ENCODE results near the gene COL28A1.

Gene COL28A1

GRCh38 chr7:7535691-7536090, at the start of gene COL28A1:
Gene COL28A1, minus strand, starts transcription at chr7:7535873. Its CDS starts 2,998 bp downstream, at chr7:7532875.
- no peak for DNase-seq (ENCODE audit: low read depth)

- DNase-seq (ENCODE audit: low read depth) = no peak
Observed at GRCh38 chr7:7584653-7585052, 49.0 kb upstream of the COL28A1 start.

DNA sequence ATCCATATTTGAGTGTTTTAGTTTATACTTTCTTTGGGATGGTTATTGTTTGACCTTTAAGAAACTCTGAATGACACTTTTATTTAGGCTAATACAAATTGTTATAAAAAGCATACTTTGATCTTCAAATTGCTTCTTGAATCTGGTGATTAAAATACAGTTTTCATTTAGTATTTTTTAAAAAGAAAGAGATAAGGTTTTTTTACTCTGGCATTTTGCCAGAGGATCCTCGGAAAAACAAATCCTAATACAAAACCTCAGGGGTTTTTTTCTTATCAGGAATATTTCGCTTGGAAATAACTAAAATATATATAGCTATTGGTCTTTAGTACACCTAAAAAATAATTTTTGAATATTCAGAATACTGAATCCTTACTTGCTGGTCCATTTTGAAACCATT, 48.1 kb upstream of the COL28A1 start:
- no peak for DNase-seq (ENCODE audit: low read depth)

- DNase-seq (ENCODE audit: low read depth) = no peak
Observed at GRCh38 chr7:7582596-7582995, 46.9 kb upstream of the COL28A1 start.

DNA sequence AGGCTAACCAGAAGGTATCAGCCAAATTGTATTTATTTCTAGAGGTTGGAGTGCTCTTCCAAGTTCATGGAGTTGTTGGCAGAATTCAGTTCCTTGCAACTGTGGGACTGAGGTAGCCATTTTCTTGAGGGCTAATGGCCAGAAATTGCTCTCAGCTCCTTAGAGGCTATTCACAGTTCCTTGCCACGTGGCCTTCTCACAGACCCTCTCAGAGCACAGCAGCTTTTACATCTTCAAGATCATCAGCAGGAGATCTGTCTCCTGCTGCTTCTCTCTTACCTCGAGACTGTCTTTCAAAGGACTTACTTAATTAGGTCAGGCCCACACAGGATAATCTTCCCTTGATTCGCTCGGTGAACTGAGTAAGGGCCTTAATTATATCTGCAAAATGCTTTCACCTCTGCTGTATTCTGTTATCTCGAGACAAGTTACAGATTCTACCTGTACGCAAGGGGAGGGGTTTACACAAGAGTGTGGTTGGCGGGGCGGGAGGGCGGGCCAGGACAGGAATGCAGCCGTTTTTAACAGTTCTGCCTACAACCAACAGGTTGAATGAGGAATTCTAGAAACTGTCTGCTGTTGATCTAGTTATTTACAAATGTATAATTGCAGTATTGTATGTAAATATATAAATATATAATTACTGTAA, 46.0 kb upstream of the COL28A1 start:
- no peak for DNase-seq (ENCODE audit: low read depth)

- DNase-seq (ENCODE audit: low read depth) = no peak
Observed at GRCh38 chr7:7579638-7580037, 44.0 kb upstream of the COL28A1 start.

GRCh38 chr7:7577888-7578287, 42.2 kb upstream of the COL28A1 start:
- no peak for DNase-seq (ENCODE audit: low read depth)

- DNase-seq (ENCODE audit: low read depth) = no peak
Observed at GRCh38 chr7:7576344-7576743, 40.7 kb upstream of the COL28A1 start.

GRCh38 chr7:7573701-7574100, 38.0 kb upstream of the COL28A1 start:
- no peak for DNase-seq (ENCODE audit: low read depth)

GRCh38 chr7:7570584-7570983, 34.9 kb upstream of the COL28A1 start:
- no peak for DNase-seq (ENCODE audit: low read depth)

DNA sequence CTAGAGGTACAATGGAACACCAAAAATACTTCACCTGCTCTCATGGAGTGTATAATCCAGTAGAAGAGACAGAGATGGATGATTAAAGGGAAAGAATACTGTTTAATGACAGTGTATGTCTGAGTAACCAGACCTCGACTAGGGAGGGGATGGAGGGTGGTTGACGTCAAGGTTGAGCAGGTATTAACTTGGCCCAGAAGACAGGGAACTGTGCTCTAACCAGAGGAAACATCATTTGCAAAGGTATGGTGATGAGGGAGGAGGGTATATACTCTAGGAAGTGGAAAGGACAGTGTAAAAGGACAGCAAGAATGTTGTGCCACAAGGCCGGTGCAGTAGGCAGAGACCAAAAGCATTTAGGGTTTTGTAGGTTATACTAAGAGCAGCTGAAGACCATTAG, 33.9 kb upstream of the COL28A1 start:
- DNase-seq (ENCODE audit: low read depth) = no peak

- DNase-seq (ENCODE audit: low read depth) = no peak
Observed at GRCh38 chr7:7569081-7569527, 33.4 kb upstream of the COL28A1 start.

DNA sequence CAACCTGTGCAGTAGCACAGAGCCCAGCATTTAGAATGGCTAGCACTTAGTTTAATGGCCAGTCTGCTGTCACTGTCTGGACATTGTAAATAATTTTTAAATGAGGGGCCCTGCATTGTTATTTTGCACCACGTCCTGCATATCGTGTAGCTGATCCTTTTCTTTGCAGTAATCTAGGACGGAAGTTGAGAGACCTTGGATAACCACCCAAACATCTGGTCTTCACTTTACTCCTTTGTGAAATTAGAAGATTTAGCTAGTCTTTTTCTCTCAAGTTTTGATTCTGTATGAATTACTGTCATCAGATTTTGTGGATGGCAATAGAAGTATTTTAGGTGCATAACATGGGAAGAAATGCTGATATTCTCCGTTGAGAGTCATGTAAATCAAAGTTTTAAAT, 32.9 kb upstream of the COL28A1 start:
- no peak for DNase-seq (ENCODE audit: low read depth)

DNA sequence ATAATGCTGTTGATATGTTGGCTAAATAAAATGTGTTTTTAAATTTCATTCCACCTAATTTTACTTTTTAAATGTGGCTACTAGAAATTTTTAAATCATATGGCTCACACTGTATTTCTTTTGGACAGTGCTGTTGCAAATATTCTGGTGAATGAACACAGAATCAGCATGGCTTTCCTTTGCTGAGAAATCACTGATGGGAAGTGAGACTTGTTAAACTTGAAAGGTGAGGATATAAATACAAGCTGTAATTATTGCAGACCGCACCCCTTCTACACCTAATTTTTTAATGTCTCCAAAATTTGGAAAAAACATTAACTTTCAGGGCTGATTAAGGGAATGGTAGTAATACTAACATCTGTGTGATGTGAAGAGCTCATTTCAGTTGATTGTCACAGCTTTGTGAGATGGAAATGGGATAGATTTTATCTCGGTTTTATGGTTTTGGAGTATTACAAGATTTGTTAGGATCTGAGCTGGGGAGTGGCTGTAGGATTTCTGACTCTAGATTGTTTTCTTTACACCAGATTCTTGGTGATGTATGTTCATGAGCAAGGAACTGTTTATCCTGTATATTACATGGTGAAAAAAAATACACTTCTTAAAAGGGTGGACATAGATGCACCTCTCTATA, 32.3 kb upstream of the COL28A1 start:
- DNase-seq (ENCODE audit: low read depth) = no peak

DNA sequence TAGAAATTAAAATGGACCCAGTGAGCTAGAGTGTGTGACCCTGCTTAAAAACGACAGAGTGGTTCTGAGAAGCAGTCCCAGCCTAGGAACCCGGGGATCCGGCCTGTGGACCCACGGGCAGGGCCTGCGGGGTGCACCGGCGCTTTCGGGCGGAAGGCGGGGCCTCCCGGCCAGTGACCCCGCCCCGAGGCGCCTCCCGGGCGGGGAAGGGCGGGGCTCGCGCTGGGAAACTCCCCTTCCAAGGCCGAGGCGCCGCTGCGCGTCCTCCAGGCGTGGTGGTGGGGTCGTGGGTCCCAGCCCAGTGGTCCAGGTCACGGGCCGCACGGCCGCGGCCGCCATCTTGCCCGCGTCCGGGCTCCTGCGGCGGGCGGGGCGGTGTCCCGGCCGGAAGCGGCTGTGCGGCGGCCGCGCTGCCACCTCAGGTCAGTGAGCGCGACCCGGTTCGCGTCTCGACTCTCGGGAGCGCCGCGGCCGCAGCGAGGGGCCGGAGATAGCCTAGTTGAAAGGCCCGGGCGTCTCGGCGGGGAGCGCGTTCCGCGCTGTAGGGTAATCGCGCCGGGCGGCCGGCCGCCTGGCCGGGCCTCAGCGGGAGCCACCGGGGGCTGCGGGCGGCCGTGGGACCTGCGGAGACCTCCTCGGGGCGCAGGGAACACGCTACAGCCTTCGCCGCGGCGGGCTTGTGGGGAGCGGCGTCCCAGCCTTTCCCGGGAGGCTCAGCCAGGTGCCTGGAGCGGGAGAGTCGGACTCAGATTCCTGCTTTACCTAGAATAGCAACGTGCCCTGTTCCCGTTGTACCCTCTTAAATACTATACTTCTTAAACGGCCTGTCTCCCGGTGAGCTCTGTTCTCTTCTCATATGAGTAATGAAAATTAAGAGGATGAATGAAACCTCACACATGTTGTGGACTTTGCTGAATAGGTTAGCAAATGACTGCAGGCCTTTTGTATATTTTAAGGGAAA, 31.3 kb upstream of the COL28A1 start, which contains the start of gene MIOS:
Gene MIOS (plus strand): TSS at position 234 of the 961 bp plus-strand sequence. CDS start 5,592 bp downstream, outside the sequence.
- DNase-seq (ENCODE audit: low read depth) = no peak

DNA sequence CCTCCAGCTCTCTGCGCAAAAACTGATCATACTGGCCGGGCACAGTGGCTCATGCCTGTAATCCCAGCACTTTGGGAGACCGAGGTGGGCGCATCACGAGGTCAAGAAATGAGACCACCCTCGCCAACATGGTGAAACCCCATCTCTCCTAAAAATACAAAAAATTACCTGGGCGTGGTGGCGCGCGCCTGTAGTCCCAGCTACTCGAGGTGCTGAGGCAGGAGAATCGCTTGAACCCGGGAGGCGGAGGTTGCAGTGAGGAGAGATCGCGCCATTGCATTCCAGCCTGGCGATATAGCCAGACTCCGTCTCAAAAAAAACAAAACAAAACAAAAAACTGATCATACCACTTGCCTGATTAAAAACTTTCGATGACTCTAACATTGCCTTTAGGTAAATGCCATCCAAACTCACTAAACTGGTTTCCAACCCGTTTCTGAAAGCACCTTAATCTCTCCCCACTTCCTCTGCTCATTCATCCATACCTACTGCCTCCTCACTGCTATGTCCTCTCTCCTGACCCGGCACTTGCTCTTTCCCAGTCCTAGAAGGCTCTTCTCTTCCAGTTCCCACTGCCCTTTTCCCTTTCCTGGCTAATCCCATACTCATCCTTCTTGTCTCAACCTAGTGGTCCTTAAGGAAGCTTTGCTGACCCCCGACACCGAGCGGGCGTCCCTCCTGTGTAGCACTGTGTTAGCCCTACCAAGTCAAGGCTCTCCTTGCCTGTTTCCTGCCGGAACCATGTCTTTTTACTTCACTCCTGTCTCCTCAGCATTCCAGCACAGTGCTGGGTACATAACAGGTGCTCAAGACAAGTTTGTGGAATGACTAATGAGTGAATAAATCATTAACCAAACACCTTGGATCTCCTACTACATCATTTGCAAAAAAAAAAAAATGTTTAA, 30.3 kb upstream of the COL28A1 start:
- DNase-seq (ENCODE audit: low read depth) = no peak

- no peak for DNase-seq (ENCODE audit: low read depth)
Observed at GRCh38 chr7:7565018-7565680, 29.5 kb upstream of the COL28A1 start.

- peak; percentile 77 for DNase-seq (ENCODE audit: low read depth)
Observed at GRCh38 chr7:7564323-7564780, 28.7 kb upstream of the COL28A1 start.

DNA sequence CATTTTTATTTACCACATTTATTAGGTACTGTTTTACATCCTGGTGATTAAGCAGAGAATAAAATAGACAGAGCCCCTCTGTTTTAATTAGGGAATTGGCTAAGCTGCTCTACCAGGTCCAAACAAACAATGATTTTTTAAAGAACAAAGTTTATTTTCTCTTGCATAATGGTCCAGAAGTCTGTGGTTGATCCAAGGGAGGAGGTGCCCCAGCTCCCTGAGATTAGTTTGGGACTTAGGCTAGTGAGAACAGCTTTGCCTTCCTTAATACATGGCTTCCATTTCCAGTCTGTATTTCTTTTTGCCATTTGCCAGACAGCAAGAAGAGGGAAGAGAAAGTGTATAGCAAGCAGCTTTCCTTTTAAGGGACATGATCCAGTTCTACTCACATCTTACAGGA, 28.1 kb upstream of the COL28A1 start:
- DNase-seq (ENCODE audit: low read depth) = no peak

DNA sequence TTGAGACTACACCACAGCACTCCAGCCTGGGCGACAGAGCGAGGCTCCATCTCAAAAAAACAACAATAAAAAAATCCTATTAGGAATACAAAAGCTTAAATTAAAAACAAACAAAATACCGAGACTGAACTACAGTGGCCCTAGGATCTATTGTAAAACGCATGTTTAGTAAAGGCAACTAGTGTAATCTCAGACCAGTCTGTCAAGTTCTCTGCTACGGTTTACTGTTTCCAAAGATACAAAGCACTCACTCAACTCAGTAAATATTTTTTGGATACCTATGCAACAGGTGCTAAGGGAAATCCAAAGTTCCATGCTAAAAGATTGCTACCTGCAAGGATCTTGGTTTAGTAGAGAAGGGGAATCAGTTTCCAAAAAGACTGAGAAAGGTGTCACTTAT, 27.6 kb upstream of the COL28A1 start:
- no peak for DNase-seq (ENCODE audit: low read depth)

DNA sequence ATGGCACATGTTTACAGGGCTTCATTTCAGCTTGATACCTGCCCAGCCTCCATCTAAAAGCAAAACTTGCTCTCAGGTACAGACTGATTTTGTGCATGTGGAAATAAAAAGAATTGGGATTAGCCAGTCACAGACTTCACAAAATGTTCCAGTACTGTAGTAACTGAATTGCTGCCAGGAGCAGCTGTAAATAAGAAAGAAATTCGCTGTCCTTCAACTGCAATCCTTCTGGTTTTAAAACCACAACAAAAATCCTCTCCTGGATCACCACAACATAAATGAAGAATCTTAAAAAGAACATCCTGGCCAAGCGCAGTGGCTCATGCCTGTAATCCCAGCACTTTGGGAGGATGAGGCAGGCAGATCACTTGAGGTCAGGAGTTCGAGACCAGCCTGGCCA, 27.1 kb upstream of the COL28A1 start:
- peak; percentile 73 for DNase-seq (ENCODE audit: low read depth)

Data from GM04503 (cell line).